Chondrocyte (in vitro differentiated cells): ENCODE data around the gene EED. TPM values are rescaled to one million over a fixed set of nuclear protein-coding genes. Genes with fewer than 3 reads are reported as not detected.
"Not testable (repeated sequence)": the region's sequence is repeated elsewhere in the genome, so short reads cannot be mapped to it uniquely, and the experiment has no call there.

ENCODE experiments used
- DNase-seq: peaks from one replicate; pipeline ENCODE4 v3.0.0; 2021; ENCODE audit warnings: mixed read lengths, low spot score
- H3K27ac Mint-ChIP-seq: one replicate; pipeline ENCODE4 v1.8.0; 2021; ENCODE audit warnings: mild to moderate bottlenecking, moderate library complexity, mixed read lengths; ENCODE audit not compliant: unreplicated experiment
- H3K27me3 Mint-ChIP-seq: 2 replicates; pipeline ENCODE4 v1.8.0; 2021; ENCODE audit warnings: low read depth, mixed read lengths
- H3K36me3 Mint-ChIP-seq: 2 replicates; pipeline ENCODE4 v1.8.0; 2021; ENCODE audit warnings: low read depth, mixed read lengths
- H3K4me1 Mint-ChIP-seq: 2 replicates; pipeline ENCODE4 v1.8.0; 2021; ENCODE audit warnings: low read depth, mild to moderate bottlenecking, mixed read lengths
- H3K4me3 Mint-ChIP-seq: one replicate; pipeline ENCODE4 v1.8.0; 2021; ENCODE audit warnings: mild to moderate bottlenecking, moderate library complexity, mixed read lengths; ENCODE audit not compliant: unreplicated experiment
- H3K9me3 Mint-ChIP-seq: 2 replicates; pipeline ENCODE4 v1.8.0; 2021; ENCODE audit warnings: low read depth, mixed read lengths
- CTCF ChIP-seq: fragments of 200-600 bp; sonication (generic); IDR thresholded peaks from 2 replicates; pipeline ENCODE4 v1.5.0; 2021; ENCODE audit warnings: antibody characterized with exemption, mild to moderate bottlenecking, moderate library complexity
- total RNA-seq: library from RNA; stranded (reverse); gene quantifications from 3 replicates; pipeline ENCODE4 v1.2.1, GENCODE V29; 2021

Gene EED
- total RNA-seq, 1 donor from 2014 or later, result 13.8 TPM

GRCh38 chr11:86219311-86220193 lies 25.0 kb upstream of the EED start:
- Mint-ChIP-seq H3K36me3 (no peaks in the 10 kb centered on the region), H3K9me3 (peaks cover 7% of the 10 kb centered on the region), H3K4me1 (peaks cover 11% of the 10 kb centered on the region), H3K4me3 (no peak overlapping the region), H3K27me3 (no peaks in the 10 kb centered on the region), H3K27ac (no peak overlapping the region)
- TF ChIP-seq CTCF, result no peak
- DNase-seq, result no peak

- Mint-ChIP-seq H3K27ac (no peak overlapping the region), H3K4me1 (peaks cover 11% of the 10 kb centered on the region), H3K27me3 (no peaks in the 10 kb centered on the region), H3K36me3 (no peaks in the 10 kb centered on the region), H3K4me3 (no peak overlapping the region), H3K9me3 (peaks cover 9% of the 10 kb centered on the region)
- DNase-seq, result no peak
- TF ChIP-seq CTCF, result no peak
Measured at GRCh38 chr11:86220653-86221052, 23.9 kb upstream of the EED start.

- Mint-ChIP-seq H3K36me3 (no peaks in the 10 kb centered on the region), H3K4me1 (peaks cover 11% of the 10 kb centered on the region), H3K27me3 (no peaks in the 10 kb centered on the region), H3K9me3 (peaks cover 9% of the 10 kb centered on the region), H3K27ac (no peak overlapping the region), H3K4me3 (no peak overlapping the region)
- no peak for DNase-seq
- no peak for TF ChIP-seq CTCF
Measured at GRCh38 chr11:86222081-86222480, 22.5 kb upstream of the EED start.

GRCh38 chr11:86224575-86224974 lies 20.0 kb upstream of the EED start:
- not testable (repeated sequence) for DNase-seq, H3K27ac Mint-ChIP-seq, H3K4me3 Mint-ChIP-seq, H3K27me3 Mint-ChIP-seq, H3K9me3 Mint-ChIP-seq, H3K36me3 Mint-ChIP-seq, H3K4me1 Mint-ChIP-seq

GRCh38 chr11:86225344-86225743 lies 19.2 kb upstream of the EED start:
- H3K27ac Mint-ChIP-seq, H3K4me1 Mint-ChIP-seq, H3K36me3 Mint-ChIP-seq, H3K4me3 Mint-ChIP-seq, H3K9me3 Mint-ChIP-seq, DNase-seq, H3K27me3 Mint-ChIP-seq: not testable (repeated sequence)

GRCh38 chr11:86228269-86229038 lies 16.1 kb upstream of the EED start:
- Mint-ChIP-seq H3K36me3 (no peaks in the 10 kb centered on the region), H3K4me1 (peaks cover 14% of the 10 kb centered on the region), H3K27ac (no peak overlapping the region), H3K27me3 (no peaks in the 10 kb centered on the region), H3K9me3 (peaks cover 9% of the 10 kb centered on the region), H3K4me3 (no peak overlapping the region)
- DNase-seq, result no peak
- no peak for TF ChIP-seq CTCF

GRCh38 chr11:86229039-86229330 lies 15.6 kb upstream of the EED start:
- not testable (repeated sequence) for H3K9me3 Mint-ChIP-seq, DNase-seq, H3K27me3 Mint-ChIP-seq, H3K27ac Mint-ChIP-seq, H3K36me3 Mint-ChIP-seq, H3K4me3 Mint-ChIP-seq
- peaks cover 14% of the 10 kb centered on the region for H3K4me1 Mint-ChIP-seq
